OCI-LY1 (cell line): ENCODE data around the gene FNDC3A.

ENCODE experiments used
- EZH2 ChIP-seq: fragments of 200-600 bp; sonication (generic), shearing (Covaris generic); IDR thresholded peaks from 2 replicates; pipeline ENCODE4 v1.8.0; 2017; ENCODE audit warnings: borderline replicate concordance, mixed run types, mild to moderate bottlenecking, antibody characterized with exemption, low read length, moderate library complexity, mixed read lengths
- TF ChIP-seq, protein P1 (sequence below): fragments of 200-600 bp; sonication (generic), shearing (Covaris generic); IDR thresholded peaks from 2 replicates; pipeline ENCODE4 v1.5.1; 2017; ENCODE audit warnings: mild to moderate bottlenecking, antibody characterized with exemption, low read length, moderate library complexity, mixed read lengths

DNA sequence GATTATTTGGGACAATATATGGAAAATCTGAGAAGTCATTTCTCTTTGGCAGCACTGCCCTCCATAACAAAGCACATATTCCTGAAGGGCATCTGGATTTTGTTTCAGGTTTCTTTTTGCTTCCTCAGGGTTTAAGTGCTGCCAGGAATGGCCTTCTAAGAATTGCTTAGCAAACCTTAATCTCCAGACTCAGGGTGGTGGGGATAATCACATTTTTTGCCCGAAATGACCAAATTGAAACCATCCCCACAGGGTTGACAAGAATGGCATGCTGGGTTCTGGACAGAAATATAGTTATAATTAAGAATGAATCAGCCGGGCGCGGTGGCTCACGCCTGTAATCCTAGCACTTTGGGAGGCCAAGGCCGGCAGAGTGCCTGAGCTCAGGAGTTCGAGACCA, 265.6 kb downstream of the FNDC3A start:
- TF ChIP-seq, protein P1, sequence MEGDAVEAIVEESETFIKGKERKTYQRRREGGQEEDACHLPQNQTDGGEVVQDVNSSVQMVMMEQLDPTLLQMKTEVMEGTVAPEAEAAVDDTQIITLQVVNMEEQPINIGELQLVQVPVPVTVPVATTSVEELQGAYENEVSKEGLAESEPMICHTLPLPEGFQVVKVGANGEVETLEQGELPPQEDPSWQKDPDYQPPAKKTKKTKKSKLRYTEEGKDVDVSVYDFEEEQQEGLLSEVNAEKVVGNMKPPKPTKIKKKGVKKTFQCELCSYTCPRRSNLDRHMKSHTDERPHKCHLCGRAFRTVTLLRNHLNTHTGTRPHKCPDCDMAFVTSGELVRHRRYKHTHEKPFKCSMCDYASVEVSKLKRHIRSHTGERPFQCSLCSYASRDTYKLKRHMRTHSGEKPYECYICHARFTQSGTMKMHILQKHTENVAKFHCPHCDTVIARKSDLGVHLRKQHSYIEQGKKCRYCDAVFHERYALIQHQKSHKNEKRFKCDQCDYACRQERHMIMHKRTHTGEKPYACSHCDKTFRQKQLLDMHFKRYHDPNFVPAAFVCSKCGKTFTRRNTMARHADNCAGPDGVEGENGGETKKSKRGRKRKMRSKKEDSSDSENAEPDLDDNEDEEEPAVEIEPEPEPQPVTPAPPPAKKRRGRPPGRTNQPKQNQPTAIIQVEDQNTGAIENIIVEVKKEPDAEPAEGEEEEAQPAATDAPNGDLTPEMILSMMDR: no peak
- no peak for TF ChIP-seq EZH2
